ENCODE measurements around the gene FTSJ1.

DNA sequence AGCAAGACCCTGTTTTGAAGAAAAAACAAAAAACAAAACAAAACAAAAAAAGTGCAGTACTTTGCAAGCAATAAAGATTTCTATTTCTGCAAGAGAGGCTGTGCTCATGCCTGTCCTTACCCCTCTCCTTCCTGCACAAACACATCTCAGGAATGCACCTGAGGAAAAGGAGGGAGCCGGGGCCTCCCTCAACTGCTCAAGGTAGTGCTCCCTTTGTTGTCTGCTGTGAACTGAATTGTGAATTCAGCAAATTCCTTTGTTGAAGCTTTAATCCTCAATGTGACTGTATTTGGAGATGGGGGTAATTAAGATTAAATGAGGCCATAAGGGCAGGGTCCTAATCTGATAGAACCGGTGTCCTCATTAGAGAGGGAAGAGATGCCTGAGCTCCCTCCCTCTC lies 13.9 kb downstream of the FTSJ1 start:
- TF ChIP-seq, protein P1, sequence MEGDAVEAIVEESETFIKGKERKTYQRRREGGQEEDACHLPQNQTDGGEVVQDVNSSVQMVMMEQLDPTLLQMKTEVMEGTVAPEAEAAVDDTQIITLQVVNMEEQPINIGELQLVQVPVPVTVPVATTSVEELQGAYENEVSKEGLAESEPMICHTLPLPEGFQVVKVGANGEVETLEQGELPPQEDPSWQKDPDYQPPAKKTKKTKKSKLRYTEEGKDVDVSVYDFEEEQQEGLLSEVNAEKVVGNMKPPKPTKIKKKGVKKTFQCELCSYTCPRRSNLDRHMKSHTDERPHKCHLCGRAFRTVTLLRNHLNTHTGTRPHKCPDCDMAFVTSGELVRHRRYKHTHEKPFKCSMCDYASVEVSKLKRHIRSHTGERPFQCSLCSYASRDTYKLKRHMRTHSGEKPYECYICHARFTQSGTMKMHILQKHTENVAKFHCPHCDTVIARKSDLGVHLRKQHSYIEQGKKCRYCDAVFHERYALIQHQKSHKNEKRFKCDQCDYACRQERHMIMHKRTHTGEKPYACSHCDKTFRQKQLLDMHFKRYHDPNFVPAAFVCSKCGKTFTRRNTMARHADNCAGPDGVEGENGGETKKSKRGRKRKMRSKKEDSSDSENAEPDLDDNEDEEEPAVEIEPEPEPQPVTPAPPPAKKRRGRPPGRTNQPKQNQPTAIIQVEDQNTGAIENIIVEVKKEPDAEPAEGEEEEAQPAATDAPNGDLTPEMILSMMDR (IDR thresholded peaks at IDR 0.05) = no peak
- TF ChIP-seq KAT7 (CRISPR knock-in tag; IDR thresholded peaks at IDR 0.05; ENCODE audit: borderline replicate concordance) (no peak), FOXJ3 (CRISPR knock-in tag; IDR thresholded peaks at IDR 0.05; ENCODE audit: borderline replicate concordance) (no peak)

Data from WTC11 (cell line).